GM18861 (cell line): ENCODE results near the gene CLPTM1.
A peak's percentile ranks its signal among the peaks of the same experiment; 100 is the strongest.
"Not testable (repeated sequence)": the region's sequence is repeated elsewhere in the genome, so short reads cannot be mapped to it uniquely, and the experiment has no call there.

Source experiments
- ATAC-seq: cut with Tn5 transposase; IDR thresholded peaks from one replicate; pipeline ENCODE4 v1.9.1; 2021; ENCODE audit not compliant: unreplicated experiment

Gene CLPTM1

GRCh38 chr19:44954649-44955504 lies at the start of gene CLPTM1:
Gene CLPTM1, plus strand, starts transcription at chr19:44955380. Its CDS starts 16 bp downstream, at chr19:44955396.
- ATAC-seq: peak; percentile 60

DNA sequence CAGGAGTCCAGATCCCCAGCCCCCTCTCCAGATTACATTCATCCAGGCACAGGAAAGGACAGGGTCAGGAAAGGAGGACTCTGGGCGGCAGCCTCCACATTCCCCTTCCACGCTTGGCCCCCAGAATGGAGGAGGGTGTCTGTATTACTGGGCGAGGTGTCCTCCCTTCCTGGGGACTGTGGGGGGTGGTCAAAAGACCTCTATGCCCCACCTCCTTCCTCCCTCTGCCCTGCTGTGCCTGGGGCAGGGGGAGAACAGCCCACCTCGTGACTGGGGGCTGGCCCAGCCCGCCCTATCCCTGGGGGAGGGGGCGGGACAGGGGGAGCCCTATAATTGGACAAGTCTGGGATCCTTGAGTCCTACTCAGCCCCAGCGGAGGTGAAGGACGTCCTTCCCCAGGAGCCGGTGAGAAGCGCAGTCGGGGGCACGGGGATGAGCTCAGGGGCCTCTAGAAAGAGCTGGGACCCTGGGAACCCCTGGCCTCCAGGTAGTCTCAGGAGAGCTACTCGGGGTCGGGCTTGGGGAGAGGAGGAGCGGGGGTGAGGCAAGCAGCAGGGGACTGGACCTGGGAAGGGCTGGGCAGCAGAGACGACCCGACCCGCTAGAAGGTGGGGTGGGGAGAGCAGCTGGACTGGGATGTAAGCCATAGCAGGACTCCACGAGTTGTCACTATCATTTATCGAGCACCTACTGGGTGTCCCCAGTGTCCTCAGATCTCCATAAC lies 49.6 kb upstream of the CLPTM1 start, which contains the start of gene APOE:
TSS of gene APOE (plus strand) at position 360 of the 724 bp plus-strand sequence. CDS start 829 bp downstream, outside the sequence.
- no peak for ATAC-seq

DNA sequence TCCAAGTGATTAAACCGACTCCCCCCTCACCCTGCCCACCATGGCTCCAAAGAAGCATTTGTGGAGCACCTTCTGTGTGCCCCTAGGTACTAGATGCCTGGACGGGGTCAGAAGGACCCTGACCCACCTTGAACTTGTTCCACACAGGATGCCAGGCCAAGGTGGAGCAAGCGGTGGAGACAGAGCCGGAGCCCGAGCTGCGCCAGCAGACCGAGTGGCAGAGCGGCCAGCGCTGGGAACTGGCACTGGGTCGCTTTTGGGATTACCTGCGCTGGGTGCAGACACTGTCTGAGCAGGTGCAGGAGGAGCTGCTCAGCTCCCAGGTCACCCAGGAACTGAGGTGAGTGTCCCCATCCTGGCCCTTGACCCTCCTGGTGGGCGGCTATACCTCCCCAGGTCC lies 47.6 kb upstream of the CLPTM1 start:
- ATAC-seq: no peak

- no peak for ATAC-seq
These were observed 46.9 kb upstream of the CLPTM1 start for GRCh38 chr19:44908074-44908835.

DNA sequence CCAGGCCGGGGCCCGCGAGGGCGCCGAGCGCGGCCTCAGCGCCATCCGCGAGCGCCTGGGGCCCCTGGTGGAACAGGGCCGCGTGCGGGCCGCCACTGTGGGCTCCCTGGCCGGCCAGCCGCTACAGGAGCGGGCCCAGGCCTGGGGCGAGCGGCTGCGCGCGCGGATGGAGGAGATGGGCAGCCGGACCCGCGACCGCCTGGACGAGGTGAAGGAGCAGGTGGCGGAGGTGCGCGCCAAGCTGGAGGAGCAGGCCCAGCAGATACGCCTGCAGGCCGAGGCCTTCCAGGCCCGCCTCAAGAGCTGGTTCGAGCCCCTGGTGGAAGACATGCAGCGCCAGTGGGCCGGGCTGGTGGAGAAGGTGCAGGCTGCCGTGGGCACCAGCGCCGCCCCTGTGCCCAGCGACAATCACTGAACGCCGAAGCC lies 46.3 kb upstream of the CLPTM1 start:
- no peak for ATAC-seq

DNA sequence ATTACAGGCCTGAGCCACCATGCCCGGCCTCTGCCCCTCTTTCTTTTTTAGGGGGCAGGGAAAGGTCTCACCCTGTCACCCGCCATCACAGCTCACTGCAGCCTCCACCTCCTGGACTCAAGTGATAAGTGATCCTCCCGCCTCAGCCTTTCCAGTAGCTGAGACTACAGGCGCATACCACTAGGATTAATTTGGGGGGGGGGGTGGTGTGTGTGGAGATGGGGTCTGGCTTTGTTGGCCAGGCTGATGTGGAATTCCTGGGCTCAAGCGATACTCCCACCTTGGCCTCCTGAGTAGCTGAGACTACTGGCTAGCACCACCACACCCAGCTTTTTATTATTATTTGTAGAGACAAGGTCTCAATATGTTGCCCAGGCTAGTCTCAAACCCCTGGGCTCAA lies 45.4 kb upstream of the CLPTM1 start:
- no peak for ATAC-seq

DNA sequence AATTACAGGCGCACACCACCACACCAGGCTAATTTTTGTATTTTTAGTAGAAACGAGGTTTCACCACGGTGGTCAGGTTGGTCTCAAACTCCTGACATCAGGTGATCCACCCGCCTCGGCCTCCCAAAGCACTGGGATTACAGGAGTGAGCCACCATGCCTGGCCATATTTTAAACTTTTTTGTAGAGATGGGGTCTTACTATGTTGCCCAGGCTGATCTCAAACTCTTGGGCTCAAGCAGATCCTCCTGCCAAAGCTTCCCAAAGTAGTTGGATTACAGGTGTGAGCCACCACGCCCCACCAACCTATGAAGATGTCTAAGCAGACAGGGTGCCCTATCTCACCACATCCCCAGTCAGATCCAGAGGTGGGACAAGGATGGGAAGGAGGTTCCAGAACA lies 43.3 kb upstream of the CLPTM1 start:
- ATAC-seq: not testable (repeated sequence)

DNA sequence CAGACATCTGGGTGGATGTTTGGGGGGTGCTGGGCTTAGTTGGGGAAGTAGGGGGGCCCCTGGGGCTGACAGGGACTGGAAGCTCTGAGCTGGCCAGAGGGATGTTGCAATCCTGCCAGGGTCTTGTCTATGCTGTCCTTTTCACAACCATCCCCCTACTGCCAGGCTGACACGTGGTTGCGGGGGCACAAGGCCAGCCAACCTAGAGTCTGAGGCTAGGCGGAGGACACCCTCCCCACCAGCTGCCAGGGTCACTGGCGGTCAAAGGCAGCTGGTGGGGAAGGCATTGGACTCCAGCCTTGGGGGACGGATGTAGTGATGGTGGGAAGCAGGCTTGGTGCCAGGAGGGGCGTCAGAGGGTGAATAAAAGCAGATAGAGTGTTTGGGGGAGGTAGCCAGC lies 42.3 kb upstream of the CLPTM1 start:
- no peak for ATAC-seq

- not testable (repeated sequence) for ATAC-seq
These were observed 41.4 kb upstream of the CLPTM1 start for GRCh38 chr19:44913512-44914432.

- peak; percentile 60 for ATAC-seq
These were observed 40.6 kb upstream of the CLPTM1 start, which contains the start of gene APOC1 for GRCh38 chr19:44914433-44915206. Gene APOC1, plus strand, starts transcription at chr19:44914608. Its CDS starts 284 bp downstream, at chr19:44914892.

GRCh38 chr19:44924243-44924725 lies 30.9 kb upstream of the CLPTM1 start:
- no peak for ATAC-seq

DNA sequence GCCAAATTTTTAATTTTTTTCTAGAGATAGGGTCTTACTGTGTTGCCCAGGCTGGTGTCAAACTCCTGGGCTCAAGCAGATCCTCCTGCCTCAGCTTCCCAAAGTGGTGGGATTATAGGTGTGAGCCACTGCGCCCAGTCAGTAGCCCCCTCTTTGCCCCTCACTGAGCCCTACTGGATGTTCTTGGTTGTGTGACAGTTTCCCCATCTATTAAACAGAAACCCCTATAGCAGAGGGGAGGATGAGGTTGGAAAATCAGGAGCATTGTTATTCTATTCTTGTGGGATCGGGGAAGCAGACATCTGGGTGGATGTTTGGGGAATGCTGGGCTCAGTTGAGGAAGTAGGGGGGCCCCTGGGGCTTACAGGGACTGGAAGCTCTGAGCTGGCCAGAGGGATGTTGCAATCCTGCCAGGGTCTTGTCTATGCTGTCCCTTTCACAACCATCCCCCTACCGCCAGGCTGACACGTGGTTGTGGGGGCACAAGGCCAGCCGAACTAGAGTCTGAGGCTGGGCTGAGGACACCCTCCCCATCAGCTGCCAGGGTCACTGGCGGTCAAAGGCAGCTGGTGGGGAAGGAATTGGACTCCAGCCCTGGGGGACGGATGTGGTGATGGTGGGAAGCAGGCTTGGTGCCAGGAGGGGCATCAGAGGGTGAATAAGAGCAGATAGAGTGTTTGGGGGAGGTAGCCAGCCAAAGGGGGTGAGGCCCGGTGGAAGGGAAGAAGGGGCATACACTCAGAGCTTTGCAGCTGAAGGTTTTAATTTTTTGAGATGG lies 29.9 kb upstream of the CLPTM1 start:
- ATAC-seq: no peak

- not testable (repeated sequence) for ATAC-seq
These were observed 28.7 kb upstream of the CLPTM1 start for GRCh38 chr19:44926245-44927077.

GRCh38 chr19:44927746-44928145 lies 27.4 kb upstream of the CLPTM1 start:
- no peak for ATAC-seq

GRCh38 chr19:44930088-44930487 lies 25.1 kb upstream of the CLPTM1 start:
- no peak for ATAC-seq

- ATAC-seq: no peak
These were observed 23.6 kb upstream of the CLPTM1 start for GRCh38 chr19:44931541-44931940.

GRCh38 chr19:44939668-44940067 lies 15.5 kb upstream of the CLPTM1 start:
- no peak for ATAC-seq
